Stimulated activated memory B cell treated with anti-CD40 and anti-IgM and Interleukin-4, amounts not matched to agents 10 μg/mL and 1 μg/mL and 100 μg/mL, for 72 hours (primary cell): ENCODE results near the gene LETM1.

ENCODE experiments used
- ATAC-seq: fragments of 150-1000 bp; cut with Tn5 transposase; 2 replicates; pipeline ENCODE4 v1.10.0; 2021
- H3K27ac Mint-ChIP-seq: one replicate; pipeline ENCODE4 v1.8.0; 2022; ENCODE audit warnings: mild to moderate bottlenecking, mixed read lengths
- H3K27me3 Mint-ChIP-seq: one replicate; pipeline ENCODE4 v1.8.0; 2022; ENCODE audit warnings: mixed read lengths
- H3K36me3 Mint-ChIP-seq: one replicate; pipeline ENCODE4 v1.8.0; 2022; ENCODE audit warnings: mixed read lengths
- H3K4me1 Mint-ChIP-seq: one replicate; pipeline ENCODE4 v1.8.0; 2022; ENCODE audit warnings: mixed read lengths
- H3K4me3 Mint-ChIP-seq: one replicate; pipeline ENCODE4 v1.8.0; 2022; ENCODE audit warnings: mild to moderate bottlenecking, moderate library complexity, mixed read lengths
- H3K9me3 Mint-ChIP-seq: one replicate; pipeline ENCODE4 v1.8.0; 2022; ENCODE audit warnings: mixed read lengths

LETM1 gene

GRCh38 chr4:1783015-1783414 lies 72.9 kb downstream of the LETM1 start:
- no peaks in the 10 kb centered on the region for H3K36me3 Mint-ChIP-seq
- no peaks in the 10 kb centered on the region for H3K9me3 Mint-ChIP-seq
- H3K4me3 Mint-ChIP-seq, result no peak overlapping the region
- H3K27ac Mint-ChIP-seq, result no peak overlapping the region
- H3K4me1 Mint-ChIP-seq, result no peaks in the 10 kb centered on the region
- peaks cover 34% of the 10 kb centered on the region for H3K27me3 Mint-ChIP-seq
- ATAC-seq, result no peak

- H3K4me1 Mint-ChIP-seq, result peaks cover 8% of the 10 kb centered on the region
- H3K9me3 Mint-ChIP-seq, result no peaks in the 10 kb centered on the region
- ATAC-seq, result no peak
- no peak overlapping the region for H3K4me3 Mint-ChIP-seq
- no peaks in the 10 kb centered on the region for H3K36me3 Mint-ChIP-seq
- H3K27ac Mint-ChIP-seq, result no peak overlapping the region
- peaks cover 26% of the 10 kb centered on the region for H3K27me3 Mint-ChIP-seq
These were observed 75.5 kb downstream of the LETM1 start for GRCh38 chr4:1780435-1780834.

- ATAC-seq, result no peak
- Mint-ChIP-seq H3K36me3 (no peaks in the 10 kb centered on the region), H3K27me3 (peaks cover 27% of the 10 kb centered on the region), H3K4me3 (no peak overlapping the region), H3K4me1 (peaks cover 8% of the 10 kb centered on the region), H3K9me3 (no peaks in the 10 kb centered on the region), H3K27ac (no peak overlapping the region)
These were observed 76.2 kb downstream of the LETM1 start for GRCh38 chr4:1779588-1780382.

GRCh38 chr4:1778642-1779392 lies 77.1 kb downstream of the LETM1 start:
- Mint-ChIP-seq H3K27me3 (peaks cover 37% of the 10 kb centered on the region), H3K9me3 (no peaks in the 10 kb centered on the region), H3K36me3 (no peaks in the 10 kb centered on the region), H3K27ac (no peak overlapping the region), H3K4me3 (no peak overlapping the region), H3K4me1 (peaks cover 8% of the 10 kb centered on the region)
- no peak for ATAC-seq

GRCh38 chr4:1777822-1778641 lies 77.9 kb downstream of the LETM1 start:
- no peaks in the 10 kb centered on the region for H3K9me3 Mint-ChIP-seq

GRCh38 chr4:1776521-1777161 lies 79.3 kb downstream of the LETM1 start:
- Mint-ChIP-seq H3K9me3 (no peaks in the 10 kb centered on the region), H3K4me3 (no peak overlapping the region), H3K36me3 (no peaks in the 10 kb centered on the region), H3K27me3 (peaks cover 41% of the 10 kb centered on the region), H3K27ac (no peak overlapping the region), H3K4me1 (peaks cover 13% of the 10 kb centered on the region)
- ATAC-seq, result no peak

More at GRCh38 chr4:1777822-1778641, 77.9 kb downstream of the LETM1 start:
- Mint-ChIP-seq H3K36me3 (no peaks in the 10 kb centered on the region), H3K4me1 (peaks cover 8% of the 10 kb centered on the region), H3K27ac (no peak overlapping the region), H3K4me3 (no peak overlapping the region), H3K27me3 (peaks cover 35% of the 10 kb centered on the region)
- ATAC-seq, result no peak

- Mint-ChIP-seq H3K4me3 (no peak overlapping the region), H3K27ac (no peak overlapping the region), H3K27me3 (peaks cover 48% of the 10 kb centered on the region), H3K36me3 (no peaks in the 10 kb centered on the region), H3K4me1 (peaks cover 13% of the 10 kb centered on the region), H3K9me3 (no peaks in the 10 kb centered on the region)
- peak; percentile 64 for ATAC-seq
These were observed 80.0 kb downstream of the LETM1 start for GRCh38 chr4:1775731-1776500.

- H3K27ac Mint-ChIP-seq, result no peak overlapping the region
- no peaks in the 10 kb centered on the region for H3K36me3 Mint-ChIP-seq
- H3K4me3 Mint-ChIP-seq, result no peak overlapping the region
- no peaks in the 10 kb centered on the region for H3K9me3 Mint-ChIP-seq
- peaks cover 56% of the 10 kb centered on the region for H3K27me3 Mint-ChIP-seq
- no peak for ATAC-seq
- peaks cover 14% of the 10 kb centered on the region for H3K4me1 Mint-ChIP-seq
These were observed 82.2 kb downstream of the LETM1 start for GRCh38 chr4:1773754-1774153.

GRCh38 chr4:1772853-1773538 lies 83.0 kb downstream of the LETM1 start:
- no peaks in the 10 kb centered on the region for H3K36me3 Mint-ChIP-seq

GRCh38 chr4:1771555-1772305 lies 84.2 kb downstream of the LETM1 start:
- H3K27me3 Mint-ChIP-seq, result peaks cover 62% of the 10 kb centered on the region

More at GRCh38 chr4:1772853-1773538, 83.0 kb downstream of the LETM1 start:
- Mint-ChIP-seq H3K27me3 (peaks cover 61% of the 10 kb centered on the region), H3K9me3 (no peaks in the 10 kb centered on the region), H3K4me1 (peaks cover 22% of the 10 kb centered on the region), H3K4me3 (no peak overlapping the region), H3K27ac (no peak overlapping the region)
- no peak for ATAC-seq

GRCh38 chr4:1770791-1771231 lies 85.1 kb downstream of the LETM1 start:
- H3K4me3 Mint-ChIP-seq, result no peak overlapping the region
- H3K27me3 Mint-ChIP-seq, result peaks cover 65% of the 10 kb centered on the region
- no peak overlapping the region for H3K27ac Mint-ChIP-seq
- ATAC-seq, result no peak
- H3K4me1 Mint-ChIP-seq, result peaks cover 22% of the 10 kb centered on the region
- no peaks in the 10 kb centered on the region for H3K36me3 Mint-ChIP-seq
- no peaks in the 10 kb centered on the region for H3K9me3 Mint-ChIP-seq

More at GRCh38 chr4:1771555-1772305, 84.2 kb downstream of the LETM1 start:
- H3K4me3 Mint-ChIP-seq, result no peak overlapping the region
- H3K4me1 Mint-ChIP-seq, result peaks cover 25% of the 10 kb centered on the region
- H3K27ac Mint-ChIP-seq, result no peak overlapping the region
- no peak for ATAC-seq
- H3K36me3 Mint-ChIP-seq, result no peaks in the 10 kb centered on the region
- H3K9me3 Mint-ChIP-seq, result no peaks in the 10 kb centered on the region

GRCh38 chr4:1770245-1770644 lies 85.7 kb downstream of the LETM1 start:
- H3K36me3 Mint-ChIP-seq, result no peaks in the 10 kb centered on the region
- no peak overlapping the region for H3K27ac Mint-ChIP-seq
- no peak overlapping the region for H3K4me3 Mint-ChIP-seq
- no peak for ATAC-seq
- H3K9me3 Mint-ChIP-seq, result no peaks in the 10 kb centered on the region
- peaks cover 27% of the 10 kb centered on the region for H3K4me1 Mint-ChIP-seq
- peaks cover 70% of the 10 kb centered on the region for H3K27me3 Mint-ChIP-seq

GRCh38 chr4:1769692-1770091 lies 86.3 kb downstream of the LETM1 start:
- H3K27me3 Mint-ChIP-seq, result peaks cover 74% of the 10 kb centered on the region
- no peaks in the 10 kb centered on the region for H3K9me3 Mint-ChIP-seq
- no peak overlapping the region for H3K4me3 Mint-ChIP-seq
- H3K27ac Mint-ChIP-seq, result no peak overlapping the region
- peaks cover 33% of the 10 kb centered on the region for H3K4me1 Mint-ChIP-seq
- no peaks in the 10 kb centered on the region for H3K36me3 Mint-ChIP-seq
- ATAC-seq, result no peak
